HL-60 (cell line): Measurements from ENCODE around the gene MSH2.
"Not testable (repeated sequence)": the region's sequence is repeated elsewhere in the genome, so short reads cannot be mapped to it uniquely, and the experiment has no call there.

Experiments used
- DNase-seq, 2 experiments: peaks; one replicate each; pipeline ENCODE4 v3.0.0-alpha.2; 2010 to 2020; ENCODE audit warnings: low read depth in 1 of 2, low spot score in 1 of 2
- H3K27ac ChIP-seq: fragments of 250-450 bp; sonication (Bioruptor Pico); replicated peaks from 2 replicates; pipeline ENCODE4 v1.5.1; 2020; ENCODE audit warnings: mild to moderate bottlenecking, moderate library complexity
- H3K27me3 ChIP-seq: fragments of 250-450 bp; sonication (Bioruptor Pico); 2 replicates; pipeline ENCODE4 v1.5.1; 2021; ENCODE audit warnings: mild to moderate bottlenecking, moderate library complexity; ENCODE audit not compliant: insufficient read depth, poor library complexity, severe bottlenecking
- H3K4me3 ChIP-seq: replicated peaks from 2 replicates; pipeline ENCODE4 v1.5.1; 2011; ENCODE audit warnings: mild to moderate bottlenecking, control low read depth, low read length; ENCODE audit not compliant: insufficient read depth
- GABPA ChIP-seq: IDR thresholded peaks from 2 replicates; pipeline ENCODE4 v1.6.1; 2012; ENCODE audit warnings: low read depth
- POLR2AphosphoS5 ChIP-seq: IDR thresholded peaks from 2 replicates; pipeline ENCODE4 v1.6.1; 2012; ENCODE audit warnings: low read depth
- SPI1 ChIP-seq: IDR thresholded peaks from 2 replicates; pipeline ENCODE4 v1.6.1; 2012; ENCODE audit warnings: low read depth, mild to moderate bottlenecking, borderline replicate concordance
- TF ChIP-seq, protein P1 (sequence below): IDR thresholded peaks from one replicate; pipeline ENCODE4 v1.5.1; 2011; ENCODE audit warnings: low read length, control low read depth, inconsistent platforms; ENCODE audit not compliant: insufficient read depth
- TF ChIP-seq, protein P2 (sequence below): IDR thresholded peaks from 2 replicates; pipeline ENCODE4 v1.6.1; 2012; ENCODE audit warnings: low read depth; ENCODE audit not compliant: insufficient replicate concordance

Gene MSH2

DNA sequence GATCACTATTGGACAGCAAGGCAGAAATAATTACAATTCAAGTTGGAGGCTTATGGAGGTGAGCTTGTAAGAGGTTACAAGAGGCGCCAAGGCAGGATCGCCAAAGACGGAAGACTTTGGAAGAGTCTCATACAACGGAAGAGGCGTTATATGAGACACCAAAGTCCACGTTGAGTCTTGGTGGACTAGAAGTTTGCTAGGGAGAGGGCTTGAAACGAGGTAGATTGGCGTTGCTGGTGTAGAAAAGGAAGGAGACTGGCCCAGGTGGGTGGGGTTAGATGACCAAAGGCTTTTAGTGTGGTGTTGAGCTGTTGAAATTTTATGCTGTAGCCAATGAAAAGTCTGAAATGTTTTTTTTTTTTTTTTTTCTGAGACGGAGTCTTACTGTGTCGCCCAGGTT is 1.4 kb downstream of the MSH2 start:
- H3K27me3 ChIP-seq: no peaks in the 10 kb centered on the region
- TF ChIP-seq GABPA (no peak), POLR2AphosphoS5 (no peak), SPI1 (no peak)
- TF ChIP-seq, protein P1, sequence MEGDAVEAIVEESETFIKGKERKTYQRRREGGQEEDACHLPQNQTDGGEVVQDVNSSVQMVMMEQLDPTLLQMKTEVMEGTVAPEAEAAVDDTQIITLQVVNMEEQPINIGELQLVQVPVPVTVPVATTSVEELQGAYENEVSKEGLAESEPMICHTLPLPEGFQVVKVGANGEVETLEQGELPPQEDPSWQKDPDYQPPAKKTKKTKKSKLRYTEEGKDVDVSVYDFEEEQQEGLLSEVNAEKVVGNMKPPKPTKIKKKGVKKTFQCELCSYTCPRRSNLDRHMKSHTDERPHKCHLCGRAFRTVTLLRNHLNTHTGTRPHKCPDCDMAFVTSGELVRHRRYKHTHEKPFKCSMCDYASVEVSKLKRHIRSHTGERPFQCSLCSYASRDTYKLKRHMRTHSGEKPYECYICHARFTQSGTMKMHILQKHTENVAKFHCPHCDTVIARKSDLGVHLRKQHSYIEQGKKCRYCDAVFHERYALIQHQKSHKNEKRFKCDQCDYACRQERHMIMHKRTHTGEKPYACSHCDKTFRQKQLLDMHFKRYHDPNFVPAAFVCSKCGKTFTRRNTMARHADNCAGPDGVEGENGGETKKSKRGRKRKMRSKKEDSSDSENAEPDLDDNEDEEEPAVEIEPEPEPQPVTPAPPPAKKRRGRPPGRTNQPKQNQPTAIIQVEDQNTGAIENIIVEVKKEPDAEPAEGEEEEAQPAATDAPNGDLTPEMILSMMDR: no peak
- TF ChIP-seq, protein P2, sequence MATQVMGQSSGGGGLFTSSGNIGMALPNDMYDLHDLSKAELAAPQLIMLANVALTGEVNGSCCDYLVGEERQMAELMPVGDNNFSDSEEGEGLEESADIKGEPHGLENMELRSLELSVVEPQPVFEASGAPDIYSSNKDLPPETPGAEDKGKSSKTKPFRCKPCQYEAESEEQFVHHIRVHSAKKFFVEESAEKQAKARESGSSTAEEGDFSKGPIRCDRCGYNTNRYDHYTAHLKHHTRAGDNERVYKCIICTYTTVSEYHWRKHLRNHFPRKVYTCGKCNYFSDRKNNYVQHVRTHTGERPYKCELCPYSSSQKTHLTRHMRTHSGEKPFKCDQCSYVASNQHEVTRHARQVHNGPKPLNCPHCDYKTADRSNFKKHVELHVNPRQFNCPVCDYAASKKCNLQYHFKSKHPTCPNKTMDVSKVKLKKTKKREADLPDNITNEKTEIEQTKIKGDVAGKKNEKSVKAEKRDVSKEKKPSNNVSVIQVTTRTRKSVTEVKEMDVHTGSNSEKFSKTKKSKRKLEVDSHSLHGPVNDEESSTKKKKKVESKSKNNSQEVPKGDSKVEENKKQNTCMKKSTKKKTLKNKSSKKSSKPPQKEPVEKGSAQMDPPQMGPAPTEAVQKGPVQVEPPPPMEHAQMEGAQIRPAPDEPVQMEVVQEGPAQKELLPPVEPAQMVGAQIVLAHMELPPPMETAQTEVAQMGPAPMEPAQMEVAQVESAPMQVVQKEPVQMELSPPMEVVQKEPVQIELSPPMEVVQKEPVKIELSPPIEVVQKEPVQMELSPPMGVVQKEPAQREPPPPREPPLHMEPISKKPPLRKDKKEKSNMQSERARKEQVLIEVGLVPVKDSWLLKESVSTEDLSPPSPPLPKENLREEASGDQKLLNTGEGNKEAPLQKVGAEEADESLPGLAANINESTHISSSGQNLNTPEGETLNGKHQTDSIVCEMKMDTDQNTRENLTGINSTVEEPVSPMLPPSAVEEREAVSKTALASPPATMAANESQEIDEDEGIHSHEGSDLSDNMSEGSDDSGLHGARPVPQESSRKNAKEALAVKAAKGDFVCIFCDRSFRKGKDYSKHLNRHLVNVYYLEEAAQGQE: no peak
- DNase-seq: peak in 1 of 2 experiments; percentile 43
- peak overlapping the region; percentile 97 for H3K27ac ChIP-seq
- peak overlapping the region; percentile 86 for H3K4me3 ChIP-seq

DNA sequence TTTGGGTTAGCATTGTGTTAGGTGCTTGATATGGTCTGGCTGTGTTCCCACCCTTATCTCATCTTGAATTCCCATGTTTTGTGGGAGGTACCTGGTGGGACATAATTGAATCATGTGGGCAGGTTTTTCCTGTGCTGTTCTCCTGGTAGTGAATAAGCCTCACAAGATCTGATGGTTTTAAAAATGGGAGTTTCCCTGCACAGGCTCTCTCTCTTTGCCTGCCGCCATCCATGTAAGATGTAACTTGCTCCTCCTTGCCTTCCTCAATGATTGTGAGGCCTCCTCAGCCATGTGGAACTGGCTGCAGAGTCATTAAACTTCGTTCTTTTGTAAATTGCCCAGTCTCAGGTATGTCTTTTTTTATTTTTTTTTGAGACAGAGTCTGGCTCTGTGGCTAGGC is 2.8 kb downstream of the MSH2 start:
- H3K4me3 ChIP-seq: no peak overlapping the region
- DNase-seq: no peak
- TF ChIP-seq, protein P2: no peak
- TF ChIP-seq, protein P1: no peak
- TF ChIP-seq GABPA (no peak), SPI1 (no peak)
- no peaks in the 10 kb centered on the region for H3K27me3 ChIP-seq
- no peak overlapping the region for H3K27ac ChIP-seq

DNA sequence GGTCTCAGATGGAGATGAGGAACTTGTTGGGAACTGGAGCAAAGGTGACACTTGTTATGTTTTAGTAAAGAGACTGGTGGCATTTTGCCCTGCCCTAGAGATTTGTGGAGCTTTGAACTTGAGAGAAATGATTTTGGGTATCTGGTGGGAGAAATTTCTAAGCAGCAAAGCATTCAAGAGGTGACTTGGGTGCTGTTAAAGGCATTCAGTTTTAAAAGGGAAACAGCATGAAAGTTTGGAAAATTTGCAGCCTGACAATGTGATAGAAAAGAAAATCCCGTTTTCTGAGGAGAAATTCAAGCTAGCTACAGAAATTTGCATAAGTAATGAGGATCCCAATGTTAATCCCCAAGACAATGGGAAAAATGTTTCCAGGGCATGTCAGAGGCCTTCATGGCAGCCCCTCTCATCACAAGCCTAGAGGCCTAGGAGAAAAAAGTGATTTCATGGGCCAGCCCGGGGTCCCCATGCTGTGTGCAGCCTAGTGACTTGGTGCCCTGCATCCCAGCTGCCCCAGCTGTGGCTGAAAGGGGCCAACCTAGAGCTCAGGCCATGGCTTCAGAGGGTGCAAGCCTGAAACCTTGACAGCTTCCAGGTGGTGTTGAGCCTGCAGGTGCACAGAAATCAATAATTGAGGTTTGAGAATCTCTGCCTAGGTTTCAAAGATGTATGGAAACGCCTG is 3.8 kb downstream of the MSH2 start:
- not testable (repeated sequence) for H3K27me3 ChIP-seq, H3K27ac ChIP-seq, H3K4me3 ChIP-seq, DNase-seq

DNA sequence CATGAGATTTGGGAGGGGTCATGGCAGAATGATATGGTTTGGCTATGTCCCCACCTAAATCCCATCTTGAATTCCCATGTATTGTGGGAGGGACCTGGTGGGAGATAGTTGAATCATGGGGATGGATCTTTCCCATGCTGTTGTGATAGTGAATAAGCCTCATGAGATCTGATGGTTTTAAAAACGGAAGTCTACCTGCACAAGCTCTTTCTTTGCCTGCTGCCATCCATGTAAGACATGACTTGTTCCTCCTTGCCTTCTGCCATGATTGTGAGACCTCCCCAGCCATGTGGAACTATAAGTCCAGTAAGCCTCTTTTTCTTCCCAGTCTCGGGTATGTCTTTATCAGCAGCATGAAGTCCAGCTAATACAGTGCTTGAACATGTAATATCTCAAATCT is 5.0 kb downstream of the MSH2 start:
- not testable (repeated sequence) for H3K27me3 ChIP-seq, H3K4me3 ChIP-seq, DNase-seq, H3K27ac ChIP-seq

DNA sequence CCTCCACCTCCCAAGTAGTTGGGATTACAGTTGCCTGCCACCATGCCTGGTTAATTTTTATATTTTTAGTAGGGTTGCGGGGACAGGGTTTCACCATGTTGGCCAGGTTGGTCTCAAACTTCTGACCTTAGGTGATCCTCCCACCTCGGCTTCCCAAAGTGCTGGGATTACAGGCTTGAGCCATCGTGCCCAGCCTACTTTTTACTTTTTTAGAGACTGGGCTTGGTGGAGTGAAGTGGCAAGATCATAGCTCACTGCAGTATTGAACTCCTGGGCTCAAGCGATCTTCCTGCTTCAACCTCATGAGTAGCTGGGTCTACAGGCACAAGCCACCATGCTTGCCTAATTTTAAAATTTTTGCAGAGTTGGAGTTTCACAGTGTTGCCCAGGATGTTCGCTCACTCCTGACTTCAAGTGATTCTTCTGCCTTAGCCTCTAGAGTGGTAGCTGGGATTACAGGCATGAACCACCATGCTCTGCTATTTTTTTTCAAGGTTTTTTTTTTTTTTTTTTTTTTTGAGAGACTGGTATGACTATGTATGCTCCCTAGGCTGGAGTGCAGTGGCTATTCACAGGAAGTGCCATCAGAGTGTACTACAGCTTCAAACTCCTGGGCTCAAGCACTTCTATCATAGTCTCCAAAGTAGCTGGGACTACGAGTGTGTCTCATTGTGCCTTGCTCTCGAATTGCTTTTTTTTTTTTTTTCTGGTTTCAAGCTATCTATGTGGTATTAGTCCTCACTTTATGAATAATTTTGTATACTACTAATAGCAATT is 11.9 kb downstream of the MSH2 start:
- Histone ChIP-seq H3K27me3 (no peaks in the 10 kb centered on the region), H3K27ac (no peak overlapping the region), H3K4me3 (no peak overlapping the region)
- no peak for TF ChIP-seq GABPA
- TF ChIP-seq, protein P2: no peak
- TF ChIP-seq POLR2AphosphoS5: no peak
- TF ChIP-seq SPI1: no peak
- TF ChIP-seq, protein P1: no peak
- DNase-seq: no peak
